Mesothelial cell of epicardium (in vitro differentiated cells): ENCODE results near the gene TMEM72. TPM values are rescaled to one million over a fixed set of nuclear protein-coding genes. Genes with fewer than 3 reads are reported as not detected.
A peak's percentile ranks its signal among the peaks of the same experiment; 100 is the strongest.

Experiments
- DNase-seq, 2 experiments: peaks; one replicate each; pipeline ENCODE4 v3.0.0; 2021; ENCODE audit warnings: low spot score in 2 of 2; ENCODE audit not compliant: unreplicated experiment in 2 of 2
- H3K27ac Mint-ChIP-seq: 2 replicates; pipeline ENCODE4 v1.8.0; 2021; ENCODE audit warnings: mixed read lengths
- H3K27me3 Mint-ChIP-seq: 2 replicates; pipeline ENCODE4 v1.8.0; 2021; ENCODE audit warnings: low read depth, mixed read lengths
- H3K36me3 Mint-ChIP-seq: 2 replicates; pipeline ENCODE4 v1.8.0; 2021; ENCODE audit warnings: mixed read lengths
- H3K4me1 Mint-ChIP-seq: 2 replicates; pipeline ENCODE4 v1.8.0; 2021; ENCODE audit warnings: mixed read lengths
- H3K4me3 Mint-ChIP-seq: 2 replicates; pipeline ENCODE4 v1.8.0; 2021; ENCODE audit warnings: mild to moderate bottlenecking, moderate library complexity, mixed read lengths
- H3K9me3 Mint-ChIP-seq: 2 replicates; pipeline ENCODE4 v1.8.0; 2021; ENCODE audit warnings: mixed read lengths
- CTCF ChIP-seq: fragments of 200-600 bp; sonication (generic); IDR thresholded peaks from one replicate; pipeline ENCODE4 v1.5.0; 2021; ENCODE audit warnings: antibody characterized with exemption; ENCODE audit not compliant: unreplicated experiment
- total RNA-seq: library from RNA; stranded (reverse); gene quantifications from 3 replicates; pipeline ENCODE4 v1.2.1, GENCODE V29; 2021

TMEM72 gene
- total RNA-seq, 1 donor from 2014 or later = 0.67 TPM

GRCh38 chr10:44924261-44925040, 13.3 kb downstream of the TMEM72 start:
- TF ChIP-seq CTCF = no peak
- Mint-ChIP-seq H3K36me3 (peaks cover 3% of the 10 kb centered on the region), H3K27me3 (peaks cover 4% of the 10 kb centered on the region)

GRCh38 chr10:44925224-44925623, 14.1 kb downstream of the TMEM72 start:
- Mint-ChIP-seq H3K36me3 (peaks cover 3% of the 10 kb centered on the region), H3K4me1 (no peaks in the 10 kb centered on the region), H3K4me3 (no peak overlapping the region), H3K27me3 (peaks cover 8% of the 10 kb centered on the region), H3K27ac (no peak overlapping the region), H3K9me3 (no peaks in the 10 kb centered on the region)
- peak; percentile 33 for TF ChIP-seq CTCF
- DNase-seq = no peak

More at GRCh38 chr10:44924261-44925040, 13.3 kb downstream of the TMEM72 start:
- no peaks in the 10 kb centered on the region for H3K4me1 Mint-ChIP-seq
- DNase-seq = no peak
- no peak overlapping the region for H3K27ac Mint-ChIP-seq
- H3K4me3 Mint-ChIP-seq = no peak overlapping the region
- H3K9me3 Mint-ChIP-seq = no peaks in the 10 kb centered on the region

- H3K27ac Mint-ChIP-seq = no peak overlapping the region
- DNase-seq = no peak
- no peak overlapping the region for H3K4me3 Mint-ChIP-seq
- peaks cover 8% of the 10 kb centered on the region for H3K27me3 Mint-ChIP-seq
- H3K4me1 Mint-ChIP-seq = no peaks in the 10 kb centered on the region
- no peaks in the 10 kb centered on the region for H3K9me3 Mint-ChIP-seq
- TF ChIP-seq CTCF = no peak
- H3K36me3 Mint-ChIP-seq = peaks cover 2% of the 10 kb centered on the region
Measured at GRCh38 chr10:44925811-44926750, 14.9 kb downstream of the TMEM72 start.

- Mint-ChIP-seq H3K27me3 (peaks cover 8% of the 10 kb centered on the region), H3K9me3 (no peaks in the 10 kb centered on the region), H3K4me1 (no peaks in the 10 kb centered on the region), H3K36me3 (peaks cover 2% of the 10 kb centered on the region), H3K4me3 (no peak overlapping the region), H3K27ac (no peak overlapping the region)
- DNase-seq = no peak
- TF ChIP-seq CTCF = no peak
Measured at GRCh38 chr10:44926751-44927351, 15.7 kb downstream of the TMEM72 start.

GRCh38 chr10:44927352-44927751, 16.2 kb downstream of the TMEM72 start:
- no peak for DNase-seq
- Mint-ChIP-seq H3K36me3 (peaks cover 2% of the 10 kb centered on the region), H3K4me3 (no peak overlapping the region), H3K4me1 (no peaks in the 10 kb centered on the region), H3K27ac (no peak overlapping the region), H3K9me3 (no peaks in the 10 kb centered on the region), H3K27me3 (peaks cover 8% of the 10 kb centered on the region)
- no peak for TF ChIP-seq CTCF
